ENCODE data around the gene HECTD1.

DNA sequence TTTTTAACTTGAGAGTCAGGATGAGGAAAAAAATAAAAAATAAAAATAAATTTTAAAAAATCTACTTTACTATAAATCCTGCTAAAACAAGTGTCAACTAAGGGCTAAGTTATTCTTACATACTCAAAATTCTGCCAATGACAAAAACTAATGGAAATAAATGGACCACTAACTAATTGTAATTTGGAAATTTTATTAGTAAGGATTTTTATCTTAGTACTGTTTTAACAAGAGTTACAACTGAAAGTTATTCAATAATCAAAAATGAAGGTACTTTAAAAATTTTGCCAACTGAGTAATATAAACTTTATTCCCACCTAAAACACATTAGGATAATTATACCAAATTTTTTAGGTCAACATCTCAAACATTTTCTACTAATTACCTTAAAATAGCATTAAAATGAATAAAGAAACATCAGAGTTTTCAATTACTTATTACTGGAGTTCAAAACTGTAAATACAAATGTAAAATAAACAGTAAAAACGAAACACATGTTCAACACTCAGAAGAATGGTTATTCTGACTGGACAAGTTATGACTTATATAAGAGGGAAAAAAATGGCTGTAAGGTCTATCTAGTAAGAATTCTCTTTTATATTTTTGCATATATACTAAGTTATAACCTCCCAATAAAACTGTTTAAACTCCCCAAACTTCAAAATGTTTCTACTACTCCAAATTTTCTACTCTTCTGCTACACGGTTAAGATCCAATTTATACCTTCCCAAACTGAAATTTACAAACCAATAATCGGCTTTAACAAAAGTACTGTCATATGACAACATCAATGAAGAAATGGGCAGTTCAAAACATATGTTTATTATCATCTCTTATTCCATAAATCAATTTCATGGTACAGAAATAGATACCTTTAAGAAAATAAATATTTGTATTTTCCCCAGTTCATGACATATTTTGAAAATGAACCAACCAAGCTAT is 2.7 kb downstream of the HECTD1 start:
- TF ChIP-seq, protein P1, sequence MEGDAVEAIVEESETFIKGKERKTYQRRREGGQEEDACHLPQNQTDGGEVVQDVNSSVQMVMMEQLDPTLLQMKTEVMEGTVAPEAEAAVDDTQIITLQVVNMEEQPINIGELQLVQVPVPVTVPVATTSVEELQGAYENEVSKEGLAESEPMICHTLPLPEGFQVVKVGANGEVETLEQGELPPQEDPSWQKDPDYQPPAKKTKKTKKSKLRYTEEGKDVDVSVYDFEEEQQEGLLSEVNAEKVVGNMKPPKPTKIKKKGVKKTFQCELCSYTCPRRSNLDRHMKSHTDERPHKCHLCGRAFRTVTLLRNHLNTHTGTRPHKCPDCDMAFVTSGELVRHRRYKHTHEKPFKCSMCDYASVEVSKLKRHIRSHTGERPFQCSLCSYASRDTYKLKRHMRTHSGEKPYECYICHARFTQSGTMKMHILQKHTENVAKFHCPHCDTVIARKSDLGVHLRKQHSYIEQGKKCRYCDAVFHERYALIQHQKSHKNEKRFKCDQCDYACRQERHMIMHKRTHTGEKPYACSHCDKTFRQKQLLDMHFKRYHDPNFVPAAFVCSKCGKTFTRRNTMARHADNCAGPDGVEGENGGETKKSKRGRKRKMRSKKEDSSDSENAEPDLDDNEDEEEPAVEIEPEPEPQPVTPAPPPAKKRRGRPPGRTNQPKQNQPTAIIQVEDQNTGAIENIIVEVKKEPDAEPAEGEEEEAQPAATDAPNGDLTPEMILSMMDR (IDR thresholded peaks at IDR 0.05) = no peak
- TF ChIP-seq EP300 (IDR thresholded peaks at IDR 0.05) = no peak
- TF ChIP-seq POLR2A (IDR thresholded peaks at IDR 0.05; ENCODE audit: low read depth) = no peak
- no peak for TF ChIP-seq POLR2AphosphoS5 (IDR thresholded peaks at IDR 0.05)
